ENCODE data around the gene NUDT13.

Gene NUDT13

DNA sequence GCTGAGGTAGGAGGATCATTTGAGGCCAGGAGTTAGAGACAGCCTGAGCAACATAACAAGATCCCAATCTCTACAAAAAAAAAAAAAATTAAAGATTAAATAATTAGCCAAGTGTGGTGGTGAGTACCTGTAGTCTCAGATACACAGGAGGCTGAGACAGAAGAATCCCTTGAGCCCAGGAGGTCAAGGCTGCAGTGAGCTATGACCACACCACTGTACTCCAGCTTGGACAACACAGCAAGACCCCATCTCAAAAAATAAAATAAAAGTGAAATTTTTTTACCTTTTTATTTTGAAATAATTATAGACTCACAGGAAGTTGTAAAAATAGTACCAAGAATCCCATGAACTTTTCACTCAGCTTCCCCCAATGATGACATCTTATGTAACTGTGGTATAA is 62.6 kb downstream of the NUDT13 start:
- no peak overlapping the region for H3K4me3 ChIP-seq (replicated peaks; ENCODE audit: low read depth, low read length)
- TF ChIP-seq, protein P1, sequence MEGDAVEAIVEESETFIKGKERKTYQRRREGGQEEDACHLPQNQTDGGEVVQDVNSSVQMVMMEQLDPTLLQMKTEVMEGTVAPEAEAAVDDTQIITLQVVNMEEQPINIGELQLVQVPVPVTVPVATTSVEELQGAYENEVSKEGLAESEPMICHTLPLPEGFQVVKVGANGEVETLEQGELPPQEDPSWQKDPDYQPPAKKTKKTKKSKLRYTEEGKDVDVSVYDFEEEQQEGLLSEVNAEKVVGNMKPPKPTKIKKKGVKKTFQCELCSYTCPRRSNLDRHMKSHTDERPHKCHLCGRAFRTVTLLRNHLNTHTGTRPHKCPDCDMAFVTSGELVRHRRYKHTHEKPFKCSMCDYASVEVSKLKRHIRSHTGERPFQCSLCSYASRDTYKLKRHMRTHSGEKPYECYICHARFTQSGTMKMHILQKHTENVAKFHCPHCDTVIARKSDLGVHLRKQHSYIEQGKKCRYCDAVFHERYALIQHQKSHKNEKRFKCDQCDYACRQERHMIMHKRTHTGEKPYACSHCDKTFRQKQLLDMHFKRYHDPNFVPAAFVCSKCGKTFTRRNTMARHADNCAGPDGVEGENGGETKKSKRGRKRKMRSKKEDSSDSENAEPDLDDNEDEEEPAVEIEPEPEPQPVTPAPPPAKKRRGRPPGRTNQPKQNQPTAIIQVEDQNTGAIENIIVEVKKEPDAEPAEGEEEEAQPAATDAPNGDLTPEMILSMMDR (IDR thresholded peaks at IDR 0.05; ENCODE audit: low read depth, low read length, missing control alignments), result no peak

DNA sequence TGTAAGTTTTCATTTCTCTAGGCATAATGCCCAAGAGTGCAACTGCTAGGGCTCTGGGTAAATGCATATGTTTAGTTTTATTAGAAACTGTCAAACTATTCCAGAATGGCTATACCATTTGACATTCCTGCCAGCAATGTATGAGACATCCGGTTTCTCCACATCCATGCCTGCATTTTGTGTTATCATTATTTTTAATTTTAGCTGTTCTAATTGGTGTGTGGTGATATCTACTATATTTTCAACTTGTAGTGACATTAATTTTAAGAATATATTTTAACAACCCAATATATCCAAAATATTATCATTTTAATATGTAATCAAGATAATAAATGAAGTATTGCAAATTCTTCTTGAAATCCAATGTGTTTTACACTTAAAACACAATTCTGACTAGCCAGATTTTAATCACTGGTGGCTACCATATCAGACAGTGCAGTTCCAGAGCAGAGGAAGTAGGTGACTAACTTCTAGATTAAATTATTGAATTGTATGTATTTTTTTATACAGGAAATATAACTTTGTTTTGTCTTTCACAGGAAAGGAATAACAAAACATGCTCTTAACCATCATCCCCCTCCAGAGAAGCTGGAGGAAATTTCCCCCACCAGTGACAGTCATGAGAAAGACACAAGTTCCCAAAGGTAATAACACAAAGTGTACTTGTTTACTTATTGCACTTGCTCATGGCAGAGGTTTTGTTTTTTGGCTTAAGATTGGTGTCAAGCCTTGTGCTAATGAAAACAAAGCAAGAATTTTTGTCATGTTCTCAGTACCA is 64.1 kb downstream of the NUDT13 start:
- no peak for DNase-seq (ENCODE audit: extremely low read depth, low read depth)
- TF ChIP-seq, protein P1 (IDR thresholded peaks at IDR 0.05; ENCODE audit: low read depth, low read length, missing control alignments), result no peak
- no peak overlapping the region for H3K4me3 ChIP-seq (replicated peaks; ENCODE audit: low read depth, low read length)

More for the DNA sequence above, 62.6 kb downstream of the NUDT13 start:
- DNase-seq (ENCODE audit: extremely low read depth, low read depth), result no peak

Data from HFF-Myc (cell line).